Measurements from ENCODE around the gene KIF26A.

KIF26A gene

GRCh38 chr14:104172880-104173279 lies 34.5 kb downstream of the KIF26A start:
- Histone ChIP-seq H3K4me1 (ENCODE audit: insufficient read depth, low read length) (peaks cover 24% of the 10 kb centered on the region), H3K36me3 (ENCODE audit: insufficient read depth, low read length) (no peaks in the 10 kb centered on the region), H3K27me3 (ENCODE audit: insufficient read depth, low read length) (no peaks in the 10 kb centered on the region), H3K9me3 (ENCODE audit: low read length) (no peaks in the 10 kb centered on the region), H2AFZ (ENCODE audit: low read depth, low read length) (no peak overlapping the region), H3K4me3 (ENCODE audit: low read length) (no peak overlapping the region)

GRCh38 chr14:104174051-104174450 lies 35.7 kb downstream of the KIF26A start:
- Histone ChIP-seq H3K4me3 (ENCODE audit: low read length) (no peak overlapping the region), H3K4me1 (ENCODE audit: insufficient read depth, low read length) (peaks cover 16% of the 10 kb centered on the region), H3K36me3 (ENCODE audit: insufficient read depth, low read length) (no peaks in the 10 kb centered on the region), H3K27me3 (ENCODE audit: insufficient read depth, low read length) (no peaks in the 10 kb centered on the region), H2AFZ (ENCODE audit: low read depth, low read length) (no peak overlapping the region), H3K9me3 (ENCODE audit: low read length) (no peaks in the 10 kb centered on the region)

GRCh38 chr14:104175041-104175440 lies 36.7 kb downstream of the KIF26A start:
- Histone ChIP-seq H3K4me3 (ENCODE audit: low read length) (no peak overlapping the region), H3K27me3 (ENCODE audit: insufficient read depth, low read length) (no peaks in the 10 kb centered on the region), H3K9me3 (ENCODE audit: low read length) (no peaks in the 10 kb centered on the region), H3K36me3 (ENCODE audit: insufficient read depth, low read length) (no peaks in the 10 kb centered on the region), H2AFZ (ENCODE audit: low read depth, low read length) (no peak overlapping the region), H3K4me1 (ENCODE audit: insufficient read depth, low read length) (peaks cover 6% of the 10 kb centered on the region)

- H3K4me1 ChIP-seq (ENCODE audit: insufficient read depth, low read length), result no peaks in the 10 kb centered on the region
- H3K9me3 ChIP-seq (ENCODE audit: low read length), result no peaks in the 10 kb centered on the region
- H2AFZ ChIP-seq (ENCODE audit: low read depth, low read length), result no peak overlapping the region
- H3K4me3 ChIP-seq (ENCODE audit: low read length), result no peak overlapping the region
- no peaks in the 10 kb centered on the region for H3K27me3 ChIP-seq (ENCODE audit: insufficient read depth, low read length)
- H3K36me3 ChIP-seq (ENCODE audit: insufficient read depth, low read length), result no peaks in the 10 kb centered on the region
These were observed 37.4 kb downstream of the KIF26A start for GRCh38 chr14:104175811-104176210.

GRCh38 chr14:104176611-104177010 lies 38.2 kb downstream of the KIF26A start:
- no peaks in the 10 kb centered on the region for H3K27me3 ChIP-seq (ENCODE audit: insufficient read depth, low read length)
- H3K4me1 ChIP-seq (ENCODE audit: insufficient read depth, low read length), result peaks cover 5% of the 10 kb centered on the region

GRCh38 chr14:104177411-104177810 lies 39.0 kb downstream of the KIF26A start:
- Histone ChIP-seq H2AFZ (ENCODE audit: low read depth, low read length) (no peak overlapping the region), H3K27me3 (ENCODE audit: insufficient read depth, low read length) (no peaks in the 10 kb centered on the region), H3K4me3 (ENCODE audit: low read length) (no peak overlapping the region), H3K9me3 (ENCODE audit: low read length) (no peaks in the 10 kb centered on the region), H3K36me3 (ENCODE audit: insufficient read depth, low read length) (no peaks in the 10 kb centered on the region), H3K4me1 (ENCODE audit: insufficient read depth, low read length) (peaks cover 13% of the 10 kb centered on the region)

More at GRCh38 chr14:104176611-104177010, 38.2 kb downstream of the KIF26A start:
- Histone ChIP-seq H3K36me3 (ENCODE audit: insufficient read depth, low read length) (no peaks in the 10 kb centered on the region), H3K4me3 (ENCODE audit: low read length) (no peak overlapping the region), H3K9me3 (ENCODE audit: low read length) (no peaks in the 10 kb centered on the region), H2AFZ (ENCODE audit: low read depth, low read length) (no peak overlapping the region)

- H3K27me3 ChIP-seq (ENCODE audit: insufficient read depth, low read length), result no peaks in the 10 kb centered on the region
- H3K9me3 ChIP-seq (ENCODE audit: low read length), result no peaks in the 10 kb centered on the region
- peaks cover 15% of the 10 kb centered on the region for H3K4me1 ChIP-seq (ENCODE audit: insufficient read depth, low read length)
- no peaks in the 10 kb centered on the region for H3K36me3 ChIP-seq (ENCODE audit: insufficient read depth, low read length)
- H2AFZ ChIP-seq (ENCODE audit: low read depth, low read length), result no peak overlapping the region
- H3K4me3 ChIP-seq (ENCODE audit: low read length), result no peak overlapping the region
These were observed 39.9 kb downstream of the KIF26A start for GRCh38 chr14:104178279-104178678.

- H3K36me3 ChIP-seq (ENCODE audit: insufficient read depth, low read length), result no peaks in the 10 kb centered on the region
- no peaks in the 10 kb centered on the region for H3K9me3 ChIP-seq (ENCODE audit: low read length)
- peaks cover 15% of the 10 kb centered on the region for H3K4me1 ChIP-seq (ENCODE audit: insufficient read depth, low read length)
- no peak overlapping the region for H2AFZ ChIP-seq (ENCODE audit: low read depth, low read length)
- no peaks in the 10 kb centered on the region for H3K27me3 ChIP-seq (ENCODE audit: insufficient read depth, low read length)
- H3K4me3 ChIP-seq (ENCODE audit: low read length), result no peak overlapping the region
These were observed 40.7 kb downstream of the KIF26A start for GRCh38 chr14:104179126-104179525.

GRCh38 chr14:104179564-104180129 lies 41.3 kb downstream of the KIF26A start:
- no peaks in the 10 kb centered on the region for H3K27me3 ChIP-seq (ENCODE audit: insufficient read depth, low read length)
- H3K4me1 ChIP-seq (ENCODE audit: insufficient read depth, low read length), result peaks cover 15% of the 10 kb centered on the region
- H3K4me3 ChIP-seq (ENCODE audit: low read length), result no peak overlapping the region
- H3K36me3 ChIP-seq (ENCODE audit: insufficient read depth, low read length), result no peaks in the 10 kb centered on the region
- H3K9me3 ChIP-seq (ENCODE audit: low read length), result no peaks in the 10 kb centered on the region
- H2AFZ ChIP-seq (ENCODE audit: low read depth, low read length), result no peak overlapping the region

GRCh38 chr14:104180561-104181165 lies 42.3 kb downstream of the KIF26A start:
- Histone ChIP-seq H3K9me3 (ENCODE audit: low read length) (no peaks in the 10 kb centered on the region), H3K27me3 (ENCODE audit: insufficient read depth, low read length) (no peaks in the 10 kb centered on the region), H2AFZ (ENCODE audit: low read depth, low read length) (no peak overlapping the region), H3K36me3 (ENCODE audit: insufficient read depth, low read length) (no peaks in the 10 kb centered on the region), H3K4me3 (ENCODE audit: low read length) (no peak overlapping the region), H3K4me1 (ENCODE audit: insufficient read depth, low read length) (peaks cover 15% of the 10 kb centered on the region)

GRCh38 chr14:104181761-104182530 lies 43.6 kb downstream of the KIF26A start:
- Histone ChIP-seq H3K27me3 (ENCODE audit: insufficient read depth, low read length) (no peaks in the 10 kb centered on the region), H3K4me1 (ENCODE audit: insufficient read depth, low read length) (peaks cover 15% of the 10 kb centered on the region), H3K4me3 (ENCODE audit: low read length) (no peak overlapping the region), H3K9me3 (ENCODE audit: low read length) (no peaks in the 10 kb centered on the region), H3K36me3 (ENCODE audit: insufficient read depth, low read length) (no peaks in the 10 kb centered on the region), H2AFZ (ENCODE audit: low read depth, low read length) (no peak overlapping the region)

- Histone ChIP-seq H3K4me3 (ENCODE audit: low read length) (no peak overlapping the region), H2AFZ (ENCODE audit: low read depth, low read length) (no peak overlapping the region), H3K4me1 (ENCODE audit: insufficient read depth, low read length) (peaks cover 15% of the 10 kb centered on the region), H3K36me3 (ENCODE audit: insufficient read depth, low read length) (no peaks in the 10 kb centered on the region), H3K27me3 (ENCODE audit: insufficient read depth, low read length) (peaks cover 6% of the 10 kb centered on the region), H3K9me3 (ENCODE audit: low read length) (no peaks in the 10 kb centered on the region)
These were observed 44.6 kb downstream of the KIF26A start for GRCh38 chr14:104182857-104183425.

- H3K4me3 ChIP-seq (ENCODE audit: low read length), result no peak overlapping the region
- peaks cover 15% of the 10 kb centered on the region for H3K4me1 ChIP-seq (ENCODE audit: insufficient read depth, low read length)
- peaks cover 11% of the 10 kb centered on the region for H3K27me3 ChIP-seq (ENCODE audit: insufficient read depth, low read length)
- no peaks in the 10 kb centered on the region for H3K36me3 ChIP-seq (ENCODE audit: insufficient read depth, low read length)
- H3K9me3 ChIP-seq (ENCODE audit: low read length), result no peaks in the 10 kb centered on the region
- H2AFZ ChIP-seq (ENCODE audit: low read depth, low read length), result no peak overlapping the region
These were observed 45.4 kb downstream of the KIF26A start for GRCh38 chr14:104183796-104184195.
